ENCODE measurements around the gene PMS2. TPM values are rescaled to one million over a fixed set of nuclear protein-coding genes. Genes with fewer than 3 reads are reported as not detected.
A peak's percentile ranks its signal among the peaks of the same experiment; 100 is the strongest.
"Not testable (repeated sequence)": the region's sequence is repeated elsewhere in the genome, so short reads cannot be mapped to it uniquely, and the experiment has no call there.

The PMS2 gene
- total RNA-seq = 10 to 100 TPM; 19.4 to 19.8 TPM

GRCh38 chr7:6008668-6009611 lies at the start of gene PMS2, which contains the start of gene AIMP2:
PMS2 (minus strand) TSS chr7:6009049; CDS start chr7:6009019, 30 bp downstream.
AIMP2 (plus strand) TSS chr7:6009272; CDS start chr7:6009364, 92 bp downstream.
- Mint-ChIP-seq H3K4me1 (ENCODE audit: low read depth) (peaks cover 45% of the 10 kb centered on the region), H3K36me3 (ENCODE audit: low read depth) (peaks cover 15% of the 10 kb centered on the region), H3K27me3 (ENCODE audit: low read depth) (no peaks in the 10 kb centered on the region), H3K27ac (peak within 1 kb of the TSS; percentile 89), H3K9me3 (no peaks in the 10 kb centered on the region), H3K4me3 (peak within 1 kb of the TSS; percentile 87)
- intact Hi-C loops (cut with micrococcal nuclease) = loop anchor here (1.0 to 10.0 kb wide), 5 partner anchors 153 to 1173 kb away; partner anchors contain the start of gene C1GALT1
- DNase-seq = peak; percentile 99
- CTCF ChIA-PET = interaction anchor here (0.9 to 2.0 kb wide), 6 partner anchors 8 to 849 kb away, joined by 3 to 13 read pairs (median 4); no protein-coding TSS in a partner anchor

- Mint-ChIP-seq H3K27ac (no peak overlapping the region), H3K4me1 (ENCODE audit: low read depth) (peaks cover 24% of the 10 kb centered on the region), H3K4me3 (peak overlapping the region; percentile 97), H3K9me3 (no peaks in the 10 kb centered on the region), H3K27me3 (ENCODE audit: low read depth) (no peaks in the 10 kb centered on the region), H3K36me3 (ENCODE audit: low read depth) (peaks cover 11% of the 10 kb centered on the region)
- intact Hi-C loops (cut with micrococcal nuclease) = no loop called here
- no peak for DNase-seq
- CTCF ChIA-PET = interaction anchor here (0.6 to 0.9 kb wide), 5 partner anchors 10 to 226 kb away, joined by 3 to 6 read pairs (median 3); no protein-coding TSS in a partner anchor
Measured at GRCh38 chr7:6057316-6058129, 48.7 kb upstream of the PMS2 start.

- H3K36me3 Mint-ChIP-seq (ENCODE audit: low read depth) = peaks cover 12% of the 10 kb centered on the region
- H3K4me1 Mint-ChIP-seq (ENCODE audit: low read depth) = peaks cover 24% of the 10 kb centered on the region
- no peaks in the 10 kb centered on the region for H3K27me3 Mint-ChIP-seq (ENCODE audit: low read depth)
- no peak for DNase-seq
- no peak overlapping the region for H3K4me3 Mint-ChIP-seq
- H3K9me3 Mint-ChIP-seq = no peaks in the 10 kb centered on the region
- CTCF ChIA-PET = interaction anchor here (0.7 to 0.9 kb wide), 2 partner anchors 9 to 227 kb away, joined by 3 to 6 read pairs; no protein-coding TSS in a partner anchor
- no peak overlapping the region for H3K27ac Mint-ChIP-seq
- intact Hi-C loops (cut with micrococcal nuclease) = no loop called here
Measured at GRCh38 chr7:6056616-6057015, 47.8 kb upstream of the PMS2 start.

- DNase-seq; H3K4me3 Mint-ChIP-seq; H3K27ac Mint-ChIP-seq; H3K4me1 Mint-ChIP-seq (ENCODE audit: low read depth); H3K27me3 Mint-ChIP-seq (ENCODE audit: low read depth); intact Hi-C loops (cut with micrococcal nuclease); CTCF ChIA-PET; H3K9me3 Mint-ChIP-seq: not testable (repeated sequence)
- peaks cover 21% of the 10 kb centered on the region for H3K36me3 Mint-ChIP-seq (ENCODE audit: low read depth)
Measured at GRCh38 chr7:6051185-6051584, 42.3 kb upstream of the PMS2 start.

GRCh38 chr7:6049780-6050179 lies 40.9 kb upstream of the PMS2 start:
- Mint-ChIP-seq H3K36me3 (ENCODE audit: low read depth) (peaks cover 22% of the 10 kb centered on the region), H3K9me3 (no peaks in the 10 kb centered on the region), H3K27ac (no peak overlapping the region), H3K4me3 (no peak overlapping the region), H3K27me3 (ENCODE audit: low read depth) (no peaks in the 10 kb centered on the region), H3K4me1 (ENCODE audit: low read depth) (peaks cover 2% of the 10 kb centered on the region)
- intact Hi-C loops (cut with micrococcal nuclease) = no loop called here
- DNase-seq = no peak
- CTCF ChIA-PET = no interaction called here

- no peaks in the 10 kb centered on the region for H3K27me3 Mint-ChIP-seq (ENCODE audit: low read depth)
- H3K4me3 Mint-ChIP-seq = no peak overlapping the region
- H3K36me3 Mint-ChIP-seq (ENCODE audit: low read depth) = peaks cover 38% of the 10 kb centered on the region
- intact Hi-C loops (cut with micrococcal nuclease) = no loop called here
- DNase-seq = no peak
- CTCF ChIA-PET = no interaction called here
- no peak overlapping the region for H3K27ac Mint-ChIP-seq
- H3K9me3 Mint-ChIP-seq = no peaks in the 10 kb centered on the region
- H3K4me1 Mint-ChIP-seq (ENCODE audit: low read depth) = no peaks in the 10 kb centered on the region
Measured at GRCh38 chr7:6035686-6036085, 26.8 kb upstream of the PMS2 start.

GRCh38 chr7:6035165-6035564 lies 26.3 kb upstream of the PMS2 start:
- intact Hi-C loops (cut with micrococcal nuclease) = no loop called here
- CTCF ChIA-PET = no interaction called here
- Mint-ChIP-seq H3K36me3 (ENCODE audit: low read depth) (peaks cover 37% of the 10 kb centered on the region), H3K9me3 (no peaks in the 10 kb centered on the region), H3K27ac (no peak overlapping the region), H3K4me3 (no peak overlapping the region), H3K4me1 (ENCODE audit: low read depth) (no peaks in the 10 kb centered on the region), H3K27me3 (ENCODE audit: low read depth) (no peaks in the 10 kb centered on the region)
- DNase-seq = no peak

GRCh38 chr7:6032641-6033040 lies 23.8 kb upstream of the PMS2 start:
- peaks cover 42% of the 10 kb centered on the region for H3K36me3 Mint-ChIP-seq (ENCODE audit: low read depth)
- CTCF ChIA-PET = interaction anchor here (0.6 to 0.8 kb wide), 2 partner anchors 22 to 197 kb away, joined by 3 to 8 read pairs; no protein-coding TSS in a partner anchor
- intact Hi-C loops (cut with micrococcal nuclease) = no loop called here
- no peaks in the 10 kb centered on the region for H3K4me1 Mint-ChIP-seq (ENCODE audit: low read depth)
- H3K4me3 Mint-ChIP-seq = no peak overlapping the region
- DNase-seq = no peak
- no peaks in the 10 kb centered on the region for H3K27me3 Mint-ChIP-seq (ENCODE audit: low read depth)
- H3K9me3 Mint-ChIP-seq = no peaks in the 10 kb centered on the region
- H3K27ac Mint-ChIP-seq = no peak overlapping the region

GRCh38 chr7:6032167-6032566 lies 23.3 kb upstream of the PMS2 start:
- no peak overlapping the region for H3K4me3 Mint-ChIP-seq

GRCh38 chr7:6031567-6031966 lies 22.7 kb upstream of the PMS2 start:
- Mint-ChIP-seq H3K27ac (no peak overlapping the region), H3K27me3 (ENCODE audit: low read depth) (no peaks in the 10 kb centered on the region), H3K4me1 (ENCODE audit: low read depth) (peaks cover 10% of the 10 kb centered on the region), H3K36me3 (ENCODE audit: low read depth) (peaks cover 49% of the 10 kb centered on the region), H3K9me3 (no peaks in the 10 kb centered on the region), H3K4me3 (no peak overlapping the region)
- DNase-seq = no peak
- CTCF ChIA-PET = no interaction called here
- intact Hi-C loops (cut with micrococcal nuclease) = no loop called here

More at GRCh38 chr7:6032167-6032566, 23.3 kb upstream of the PMS2 start:
- H3K4me1 Mint-ChIP-seq (ENCODE audit: low read depth) = peaks cover 4% of the 10 kb centered on the region
- no peak for DNase-seq
- H3K36me3 Mint-ChIP-seq (ENCODE audit: low read depth) = peaks cover 46% of the 10 kb centered on the region
- intact Hi-C loops (cut with micrococcal nuclease) = no loop called here
- CTCF ChIA-PET = interaction anchor here (0.6 to 0.8 kb wide), 2 partner anchors 22 to 198 kb away, joined by 3 to 8 read pairs; no protein-coding TSS in a partner anchor
- H3K27me3 Mint-ChIP-seq (ENCODE audit: low read depth) = no peaks in the 10 kb centered on the region
- H3K27ac Mint-ChIP-seq = no peak overlapping the region
- H3K9me3 Mint-ChIP-seq = no peaks in the 10 kb centered on the region

- Mint-ChIP-seq H3K36me3 (ENCODE audit: low read depth) (peaks cover 51% of the 10 kb centered on the region), H3K27ac (no peak within 1 kb of the TSS)
Measured at GRCh38 chr7:6030988-6031387, 22.1 kb upstream of the PMS2 start, which contains the start of gene ANKRD61. ANKRD61 (plus strand) TSS chr7:6031376; CDS start chr7:6031376, 0 bp downstream.

GRCh38 chr7:6028563-6028962 lies 19.7 kb upstream of the PMS2 start:
- no peaks in the 10 kb centered on the region for H3K9me3 Mint-ChIP-seq
- intact Hi-C loops (cut with micrococcal nuclease) = no loop called here
- H3K27ac Mint-ChIP-seq = peak overlapping the region; percentile 39
- H3K36me3 Mint-ChIP-seq (ENCODE audit: low read depth) = peaks cover 49% of the 10 kb centered on the region
- no peaks in the 10 kb centered on the region for H3K27me3 Mint-ChIP-seq (ENCODE audit: low read depth)
- no peak overlapping the region for H3K4me3 Mint-ChIP-seq
- peaks cover 14% of the 10 kb centered on the region for H3K4me1 Mint-ChIP-seq (ENCODE audit: low read depth)
- CTCF ChIA-PET = no interaction called here
- no peak for DNase-seq

More at GRCh38 chr7:6030988-6031387, 22.1 kb upstream of the PMS2 start, which contains the start of gene ANKRD61:
- no peak for DNase-seq
- Mint-ChIP-seq H3K4me3 (no peak within 1 kb of the TSS), H3K27me3 (ENCODE audit: low read depth) (no peaks in the 10 kb centered on the region), H3K9me3 (no peaks in the 10 kb centered on the region), H3K4me1 (ENCODE audit: low read depth) (peaks cover 14% of the 10 kb centered on the region)
- CTCF ChIA-PET = no interaction called here
- intact Hi-C loops (cut with micrococcal nuclease) = no loop called here
